Activated T-helper 1 cell treated with Interleukin-2 at 50 U/mL for 16 hours (primary cell): ENCODE measurements around the gene CLASRP.
"Not testable (repeated sequence)": the region's sequence is repeated elsewhere in the genome, so short reads cannot be mapped to it uniquely, and the experiment has no call there.

Source experiments
- DNase-seq: peaks from one replicate; pipeline ENCODE4 v3.0.0-alpha.2; 2020; ENCODE audit warnings: low read depth

The CLASRP gene, protein sequence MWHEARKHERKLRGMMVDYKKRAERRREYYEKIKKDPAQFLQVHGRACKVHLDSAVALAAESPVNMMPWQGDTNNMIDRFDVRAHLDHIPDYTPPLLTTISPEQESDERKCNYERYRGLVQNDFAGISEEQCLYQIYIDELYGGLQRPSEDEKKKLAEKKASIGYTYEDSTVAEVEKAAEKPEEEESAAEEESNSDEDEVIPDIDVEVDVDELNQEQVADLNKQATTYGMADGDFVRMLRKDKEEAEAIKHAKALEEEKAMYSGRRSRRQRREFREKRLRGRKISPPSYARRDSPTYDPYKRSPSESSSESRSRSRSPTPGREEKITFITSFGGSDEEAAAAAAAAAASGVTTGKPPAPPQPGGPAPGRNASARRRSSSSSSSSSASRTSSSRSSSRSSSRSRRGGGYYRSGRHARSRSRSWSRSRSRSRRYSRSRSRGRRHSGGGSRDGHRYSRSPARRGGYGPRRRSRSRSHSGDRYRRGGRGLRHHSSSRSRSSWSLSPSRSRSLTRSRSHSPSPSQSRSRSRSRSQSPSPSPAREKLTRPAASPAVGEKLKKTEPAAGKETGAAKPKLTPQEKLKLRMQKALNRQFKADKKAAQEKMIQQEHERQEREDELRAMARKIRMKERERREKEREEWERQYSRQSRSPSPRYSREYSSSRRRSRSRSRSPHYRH

DNA sequence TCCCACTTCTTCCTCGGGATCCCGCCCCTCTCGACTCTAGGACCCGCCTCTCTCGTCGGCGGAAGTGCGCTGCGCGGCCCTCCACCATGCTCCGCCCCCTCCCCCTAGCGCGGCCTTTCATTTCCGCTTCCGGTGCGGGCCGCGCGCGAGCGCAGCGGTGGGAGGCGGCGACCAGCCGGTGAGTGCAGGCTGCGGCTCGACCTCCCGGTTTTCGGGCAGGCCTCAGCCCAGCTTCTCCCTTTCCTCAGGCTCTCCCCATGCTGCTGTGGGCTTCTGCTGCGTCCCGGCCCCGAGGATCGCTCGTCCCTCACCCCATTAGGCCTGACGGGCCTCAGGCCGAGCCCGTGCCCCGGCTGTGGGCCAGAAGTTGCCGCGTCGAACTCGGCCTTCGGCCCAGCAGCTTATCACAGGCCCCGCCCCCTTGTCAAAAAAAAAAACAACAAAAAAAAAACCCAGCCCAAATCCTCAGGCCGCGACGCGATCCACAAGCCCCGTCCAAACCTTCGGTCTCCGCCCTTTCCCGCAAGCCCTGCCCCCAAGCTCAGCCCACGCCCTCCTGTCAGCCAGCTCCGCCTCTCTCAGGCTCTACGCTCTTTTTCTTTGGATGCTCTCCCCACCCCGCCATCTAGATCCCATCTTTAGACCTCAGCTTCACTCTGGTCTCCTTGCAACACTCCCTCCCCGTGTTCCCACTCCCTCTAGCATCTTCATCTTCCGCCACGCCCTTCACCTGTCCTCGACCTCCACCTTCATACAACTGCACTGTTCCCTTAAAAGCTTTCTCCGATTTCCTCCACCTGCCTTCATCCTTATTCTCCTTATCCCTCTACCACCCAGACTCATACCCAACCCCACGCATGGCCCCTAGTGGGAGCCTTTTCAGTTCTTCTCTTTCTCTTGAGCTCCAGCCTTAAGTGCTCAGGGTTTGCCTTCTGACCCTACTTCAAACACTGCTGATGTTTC is at the start of gene CLASRP:
CLASRP (plus strand) TSS at position 115 of the 963 bp plus-strand sequence. CDS start 1,168 bp downstream, outside the sequence.
- DNase-seq: peak; percentile 84

DNA sequence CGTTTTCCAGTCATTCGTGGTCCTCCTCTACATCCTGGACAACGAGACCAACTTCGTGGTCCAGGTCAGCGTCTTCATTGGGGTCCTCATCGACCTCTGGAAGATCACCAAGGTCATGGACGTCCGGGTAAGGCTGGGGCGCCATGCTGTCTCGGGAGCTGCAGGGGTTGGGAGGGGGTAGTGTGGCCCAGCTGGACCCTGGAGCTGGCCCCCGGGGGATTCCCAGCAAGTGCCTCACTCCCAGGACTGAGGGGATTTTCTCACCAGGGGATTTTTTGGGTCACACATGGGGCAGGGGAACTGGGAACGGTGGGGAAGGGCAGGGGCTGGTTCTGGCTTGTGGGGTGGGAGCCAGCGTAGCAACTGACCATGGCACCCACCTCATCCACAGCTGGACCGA is 48.4 kb upstream of the CLASRP start:
- DNase-seq: no peak

DNA sequence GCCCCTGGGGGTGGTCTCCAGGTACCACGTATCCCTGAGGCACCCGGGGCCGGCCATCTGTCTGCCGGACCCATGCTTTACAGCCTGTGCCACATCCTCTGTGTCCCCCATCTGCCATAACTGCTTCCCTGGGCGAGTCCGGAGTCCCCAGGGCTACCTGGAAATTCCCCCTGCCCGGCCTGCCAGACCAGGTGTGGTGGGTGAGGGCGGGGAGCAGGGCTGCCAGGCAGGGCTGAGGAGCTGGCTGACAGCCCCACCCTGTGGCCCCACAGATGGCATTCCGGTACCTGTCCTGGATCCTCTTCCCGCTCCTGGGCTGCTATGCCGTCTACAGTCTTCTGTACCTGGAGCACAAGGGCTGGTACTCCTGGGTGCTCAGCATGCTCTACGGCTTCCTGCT is 47.9 kb upstream of the CLASRP start:
- no peak for DNase-seq

DNA sequence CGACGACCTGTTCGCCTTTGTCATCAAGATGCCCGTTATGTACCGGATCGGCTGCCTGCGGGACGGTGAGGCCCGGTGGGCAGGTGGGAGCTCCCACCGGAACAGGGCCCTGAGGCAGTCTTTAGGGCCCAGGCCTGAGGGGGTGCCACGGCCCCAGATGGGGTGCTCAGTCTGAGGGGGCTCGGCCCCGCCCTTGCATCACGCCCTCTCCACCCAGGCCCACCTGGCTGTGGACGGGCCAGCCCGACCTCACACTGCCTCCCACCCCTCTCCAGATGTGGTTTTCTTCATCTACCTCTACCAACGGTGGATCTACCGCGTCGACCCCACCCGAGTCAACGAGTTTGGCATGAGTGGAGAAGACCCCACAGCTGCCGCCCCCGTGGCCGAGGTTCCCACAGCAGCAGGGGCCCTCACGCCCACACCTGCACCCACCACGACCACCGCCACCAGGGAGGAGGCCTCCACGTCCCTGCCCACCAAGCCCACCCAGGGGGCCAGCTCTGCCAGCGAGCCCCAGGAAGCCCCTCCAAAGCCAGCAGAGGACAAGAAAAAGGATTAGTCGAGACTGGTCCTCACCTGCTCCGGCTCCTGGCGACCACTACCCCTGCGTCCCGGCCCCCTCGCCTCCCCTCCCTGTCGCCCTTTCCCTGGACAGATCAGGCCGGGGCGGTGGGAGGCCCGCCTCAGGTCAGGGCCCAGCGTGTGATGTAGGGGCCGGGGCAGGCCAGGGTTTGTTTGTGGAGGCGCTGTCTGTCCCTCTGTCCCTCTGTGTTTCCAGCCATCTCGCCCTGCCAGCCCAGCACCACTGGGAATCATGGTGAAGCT is 46.3 kb upstream of the CLASRP start:
- no peak for DNase-seq

DNA sequence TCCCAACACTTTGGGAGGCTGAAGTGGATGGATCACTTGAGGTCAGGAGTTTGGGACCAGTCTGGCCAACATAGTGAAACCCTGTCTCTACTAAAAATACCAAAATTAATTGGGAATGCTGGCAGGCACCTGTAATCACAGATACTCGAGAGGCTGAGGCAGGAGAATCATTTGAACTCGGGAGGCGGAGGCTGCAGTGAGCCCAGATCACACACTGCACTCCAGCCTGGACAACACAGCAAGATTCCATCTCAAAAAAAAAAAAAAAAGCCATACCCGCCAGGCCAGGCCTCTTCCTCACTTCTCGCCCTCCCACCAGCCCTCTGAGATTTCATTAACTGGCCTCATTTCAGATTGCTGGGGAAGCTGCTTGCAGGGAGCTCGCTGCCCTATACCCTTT is 45.3 kb upstream of the CLASRP start:
- no peak for DNase-seq

DNA sequence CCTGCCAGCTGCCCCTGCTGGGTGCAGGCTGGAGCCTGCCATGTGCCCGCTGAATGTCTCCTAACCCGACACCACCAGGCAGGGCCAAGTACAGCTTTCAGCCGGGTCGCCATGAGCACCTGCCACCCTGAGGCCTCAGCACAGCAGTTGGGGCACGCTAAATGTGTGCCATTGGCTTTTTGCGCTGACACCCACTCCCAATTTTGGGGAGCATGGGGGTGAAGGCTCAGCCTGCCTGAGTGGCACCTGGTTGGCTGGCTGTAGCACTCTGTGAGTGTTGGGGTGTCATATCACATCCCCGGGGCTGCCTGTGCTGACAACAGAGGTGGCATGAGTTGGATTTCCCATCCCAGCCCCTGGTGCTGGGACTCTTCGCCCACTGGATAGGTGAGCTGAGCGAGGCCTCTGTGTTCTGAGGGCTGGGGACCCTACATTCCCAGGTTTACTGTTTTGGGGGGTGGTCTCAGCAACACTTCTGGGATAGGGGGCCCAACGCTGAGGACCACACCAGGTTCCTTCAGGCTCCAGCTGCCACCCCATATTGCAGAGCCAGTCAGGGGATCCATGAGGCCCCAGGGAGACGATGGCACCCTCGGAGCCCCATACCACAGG is 44.8 kb upstream of the CLASRP start:
- DNase-seq: no peak

DNA sequence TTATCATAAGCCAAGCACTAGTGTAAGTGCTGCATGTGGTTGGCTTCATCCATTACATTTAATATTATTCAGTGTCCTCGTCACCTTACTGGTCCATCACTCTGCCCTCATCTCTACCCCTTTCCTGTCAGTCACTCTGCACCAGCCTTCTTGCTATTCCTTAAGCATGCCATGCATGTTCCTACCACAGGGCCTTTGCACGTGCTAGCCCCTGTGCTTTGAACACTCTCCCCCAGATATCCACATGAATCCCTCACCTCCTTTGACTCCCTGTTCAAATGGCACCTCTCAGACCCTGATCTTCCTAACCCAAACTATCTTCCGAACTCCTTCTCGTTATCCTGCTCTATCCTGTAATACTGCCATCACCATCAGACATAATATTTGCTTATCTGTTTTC is 40.8 kb upstream of the CLASRP start:
- no peak for DNase-seq

DNA sequence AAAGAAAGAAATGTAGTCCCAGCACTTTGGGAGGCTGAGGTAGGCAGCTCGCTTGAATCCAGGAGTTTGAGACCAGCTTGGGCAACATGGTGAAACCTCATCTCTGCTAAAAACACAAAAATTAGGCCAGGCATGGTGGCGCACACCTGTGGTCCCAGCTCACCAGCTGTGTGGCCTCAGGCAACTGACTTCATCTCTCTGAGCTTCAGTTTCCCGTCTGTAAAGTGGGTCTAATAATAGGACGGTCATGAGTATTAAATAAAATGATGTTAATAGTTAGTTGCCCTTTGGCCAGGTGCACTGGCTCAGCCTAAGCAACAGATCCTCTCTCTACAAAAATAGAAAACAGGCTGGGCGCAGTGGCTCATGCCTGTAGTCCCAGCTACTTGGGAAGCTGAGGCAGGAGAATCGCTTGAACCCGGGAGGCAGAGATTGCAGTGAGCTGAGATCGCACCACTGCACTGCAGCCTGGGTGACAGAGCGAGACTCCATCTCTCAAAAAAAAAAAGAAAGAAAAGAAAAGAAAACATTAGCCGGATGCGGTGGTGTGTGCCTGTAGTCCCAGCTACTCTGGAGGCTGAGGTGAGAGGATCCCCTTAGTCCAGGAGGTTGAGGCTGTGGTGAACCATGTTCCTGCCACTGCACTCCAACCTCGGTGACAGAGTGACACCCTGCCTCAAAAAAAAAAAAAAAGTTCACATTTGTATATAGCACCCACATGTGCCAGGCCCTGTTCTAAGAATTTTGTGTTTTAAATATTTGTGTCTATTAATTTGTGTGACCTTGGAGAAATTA is 39.5 kb upstream of the CLASRP start:
- DNase-seq: not testable (repeated sequence)

DNA sequence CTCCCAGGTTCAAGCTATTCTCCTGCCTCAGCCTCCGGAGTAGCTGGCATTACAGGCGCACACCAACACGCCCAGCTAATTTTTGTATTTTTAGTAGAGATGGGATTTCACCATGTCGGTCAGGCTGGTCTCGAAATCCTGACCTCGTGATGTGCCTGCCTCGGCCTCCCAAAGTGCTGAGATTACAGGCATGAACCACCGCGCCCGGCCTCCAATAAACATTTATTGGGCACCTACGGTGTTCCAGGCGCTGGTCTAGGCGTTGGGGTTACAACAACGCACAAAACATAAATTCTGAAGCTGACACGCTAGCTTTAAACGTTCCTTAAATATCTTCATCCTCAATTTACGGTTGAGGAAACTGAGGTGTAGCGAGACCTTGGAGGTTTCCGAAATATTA is 38.2 kb upstream of the CLASRP start:
- not testable (repeated sequence) for DNase-seq

DNA sequence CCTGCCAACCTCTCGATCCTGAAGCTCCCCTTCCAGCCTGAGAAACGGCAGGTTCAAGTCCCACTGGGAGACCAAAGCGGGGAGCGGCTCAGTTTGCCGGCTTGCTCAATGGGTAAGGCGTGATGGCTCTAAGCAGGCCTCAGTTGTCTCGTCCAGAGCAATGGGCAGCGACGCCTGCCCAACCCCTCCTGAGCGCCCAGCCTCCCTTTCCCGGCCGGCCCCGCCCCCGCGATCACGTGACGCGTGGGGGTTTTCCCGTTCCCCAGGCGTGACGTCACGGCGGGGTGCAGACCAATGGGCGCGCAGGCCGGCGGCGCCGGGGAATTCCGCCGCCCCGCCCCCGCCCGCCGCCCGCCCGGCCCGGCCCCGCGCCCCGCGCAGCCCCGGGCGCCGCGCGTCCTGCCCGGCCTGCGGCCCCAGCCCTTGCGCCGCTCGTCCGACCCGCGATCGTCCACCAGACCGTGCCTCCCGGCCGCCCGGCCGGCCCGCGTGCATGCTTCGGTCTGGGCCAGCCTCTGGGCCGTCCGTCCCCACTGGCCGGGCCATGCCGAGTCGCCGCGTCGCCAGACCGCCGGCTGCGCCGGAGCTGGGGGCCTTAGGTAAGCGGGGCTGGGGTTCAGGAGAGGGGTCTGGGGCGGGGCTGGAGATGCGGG is 37.6 kb upstream of the CLASRP start, which contains the start of gene RELB:
RELB (plus strand) TSS at position 378 of the 653 bp plus-strand sequence; CDS start at position 494, 116 bp downstream.
- peak; percentile 90 for DNase-seq

DNA sequence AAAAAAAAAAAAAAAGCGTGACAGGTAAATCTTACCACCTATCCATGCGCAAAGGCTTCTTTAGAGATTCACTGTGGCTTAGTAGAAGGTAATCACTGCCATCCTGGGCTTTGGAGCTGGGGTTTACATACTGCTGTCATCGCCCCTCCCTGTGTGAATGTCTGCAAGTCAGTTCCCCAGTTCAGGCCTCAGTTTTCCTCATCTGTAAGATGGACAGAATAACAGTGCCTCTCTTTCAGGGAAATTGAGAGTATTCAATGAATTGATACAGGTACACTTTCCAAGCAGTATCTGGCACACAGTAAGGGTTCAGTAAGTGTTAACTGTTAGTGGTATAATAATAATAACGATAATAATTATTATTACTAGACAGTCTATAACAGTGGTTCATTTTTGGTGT is 35.4 kb upstream of the CLASRP start:
- DNase-seq: no peak

DNA sequence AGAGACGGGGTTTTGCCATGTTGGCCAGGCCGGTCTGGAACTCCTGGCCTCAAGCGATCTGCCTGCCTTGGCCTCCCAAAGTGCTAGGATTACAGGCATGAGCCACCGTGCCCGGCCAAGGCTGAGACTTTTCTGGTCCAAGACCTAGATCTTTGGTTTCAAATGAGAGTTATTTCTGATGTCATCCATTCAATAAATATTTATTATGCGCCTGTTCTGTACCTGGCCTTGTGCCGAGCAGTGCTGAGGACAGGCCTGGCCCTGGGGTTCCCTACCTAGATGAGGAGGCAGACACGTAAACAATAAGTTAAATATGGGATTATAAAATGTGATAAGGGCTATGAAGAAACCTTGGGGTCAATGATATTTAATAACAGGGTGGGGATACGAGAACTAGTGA is 33.1 kb upstream of the CLASRP start:
- DNase-seq: no peak

DNA sequence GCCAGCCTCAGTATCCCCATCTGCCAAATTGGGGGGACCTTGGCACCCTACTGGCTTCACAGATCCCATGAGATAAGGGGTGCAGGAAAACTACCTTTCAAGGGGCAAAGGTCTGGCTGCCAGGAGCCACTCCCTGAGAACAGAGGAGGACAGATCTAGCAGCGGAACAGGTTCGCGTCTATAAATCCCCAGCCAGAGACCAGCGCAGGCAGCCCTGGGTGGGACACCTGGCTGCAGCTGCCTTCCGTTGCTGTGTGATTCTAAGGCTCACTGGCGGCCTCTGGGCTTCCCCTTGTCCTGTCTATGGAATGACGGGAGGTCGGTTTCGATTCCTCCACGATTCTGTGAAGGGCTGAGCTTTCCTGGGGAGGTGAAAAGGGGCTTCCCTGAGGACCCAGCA is 30.3 kb upstream of the CLASRP start:
- no peak for DNase-seq

DNA sequence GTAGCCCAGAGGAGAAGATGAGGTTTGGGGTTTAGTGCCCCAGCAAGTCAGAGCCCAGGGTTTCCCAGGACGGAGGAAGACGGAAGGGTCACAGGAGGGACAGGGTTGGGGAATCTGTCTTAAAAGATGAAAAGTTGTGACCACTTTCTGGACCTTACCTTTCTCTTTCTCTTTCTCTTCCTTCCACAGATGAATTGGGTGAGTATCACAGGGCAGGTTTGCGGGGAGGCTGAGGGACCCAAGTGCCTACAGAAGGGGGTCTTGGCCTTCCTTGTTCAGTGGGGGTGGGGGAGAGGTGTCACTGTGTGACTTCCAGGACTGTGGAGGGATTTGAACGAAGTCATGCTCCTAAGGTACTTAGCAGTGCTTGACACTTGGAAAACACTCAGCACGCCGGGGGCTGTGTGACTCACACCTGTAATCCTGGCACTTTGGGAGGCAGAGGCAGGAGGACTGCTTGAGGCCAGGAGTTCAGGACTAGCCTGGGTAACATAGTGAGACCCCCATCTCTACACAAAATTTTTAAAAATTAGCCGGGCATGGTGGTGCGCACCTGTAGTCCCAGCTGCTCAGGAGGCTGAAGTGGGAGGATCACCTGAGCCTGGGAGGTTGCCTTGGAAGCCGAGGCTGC is 29.1 kb upstream of the CLASRP start:
- DNase-seq: no peak

DNA sequence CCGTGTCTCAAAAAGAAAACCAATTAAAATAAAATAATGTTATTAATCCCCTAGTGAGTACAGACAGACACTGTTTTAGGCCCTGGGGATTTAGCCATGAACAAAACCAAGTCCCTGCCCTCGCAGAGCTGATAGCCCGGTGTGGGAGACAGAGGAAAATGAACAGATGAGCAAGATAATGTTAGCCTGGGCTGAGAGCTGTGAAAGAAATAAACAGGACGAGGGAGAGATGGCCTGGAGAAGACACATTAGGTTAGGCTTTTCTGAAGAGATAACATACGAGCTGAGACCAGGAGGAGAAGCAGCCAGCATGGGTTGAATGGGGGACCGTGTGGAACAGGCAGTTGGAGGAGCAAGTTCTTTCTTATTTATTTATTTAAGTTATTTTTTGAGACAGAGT is 28.5 kb upstream of the CLASRP start:
- DNase-seq: no peak

DNA sequence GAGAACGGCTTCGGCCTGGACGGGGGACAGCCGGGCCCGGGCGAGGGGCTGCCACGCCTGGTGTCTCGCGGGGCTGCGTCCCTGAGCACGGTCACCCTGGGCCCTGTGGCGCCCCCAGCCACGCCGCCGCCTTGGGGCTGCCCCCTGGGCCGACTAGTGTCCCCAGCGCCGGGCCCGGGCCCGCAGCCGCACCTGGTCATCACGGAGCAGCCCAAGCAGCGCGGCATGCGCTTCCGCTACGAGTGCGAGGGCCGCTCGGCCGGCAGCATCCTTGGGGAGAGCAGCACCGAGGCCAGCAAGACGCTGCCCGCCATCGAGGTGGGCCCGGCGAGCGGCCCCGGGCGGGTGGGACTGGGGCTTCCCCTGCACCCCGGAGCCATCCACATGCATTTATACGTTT is 26.9 kb upstream of the CLASRP start:
- DNase-seq: no peak

DNA sequence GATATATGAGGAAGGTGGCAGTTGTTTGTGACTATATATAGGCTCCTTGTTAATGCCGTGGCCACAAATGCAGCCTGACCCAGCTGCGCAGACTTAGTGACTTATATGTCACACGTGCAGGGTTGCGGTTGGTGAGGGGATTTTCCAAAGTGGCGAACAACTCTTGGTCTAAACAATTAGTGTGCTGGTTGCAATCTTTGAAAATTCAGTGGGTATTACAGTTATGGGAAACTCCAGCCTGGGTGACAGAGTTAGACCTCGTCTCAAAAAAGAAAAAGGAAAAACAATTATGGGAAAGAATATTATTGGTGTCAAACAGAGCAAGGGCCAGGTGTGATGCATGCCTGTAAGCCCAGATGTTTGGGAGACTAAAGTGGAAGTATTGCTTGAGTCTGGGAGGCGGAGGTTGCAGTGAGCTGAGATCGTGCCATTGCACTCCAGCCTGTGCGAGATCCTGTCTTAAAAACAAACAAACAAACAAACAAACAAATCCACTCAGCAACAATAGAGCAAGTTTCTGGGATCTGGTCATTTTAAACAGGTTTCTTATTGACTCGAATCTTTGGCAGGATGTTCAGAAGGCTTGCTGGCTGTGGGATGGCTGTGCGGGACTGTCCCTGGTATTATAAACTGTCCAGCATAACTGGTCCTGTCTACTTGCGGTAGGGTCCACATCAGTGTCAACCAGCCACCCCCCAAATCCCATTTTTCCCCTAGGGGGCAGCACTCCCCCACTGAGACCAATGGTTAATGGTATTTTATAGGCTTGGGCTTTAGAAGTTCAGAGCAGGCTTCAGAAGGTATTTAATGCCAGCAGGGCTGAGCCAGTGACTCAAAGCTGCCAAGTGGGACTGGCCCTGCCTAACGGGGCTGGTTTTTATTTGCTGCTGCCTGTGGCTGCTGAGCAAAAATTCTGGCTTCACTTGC is 22.2 kb upstream of the CLASRP start:
- peak; percentile 54 for DNase-seq

DNA sequence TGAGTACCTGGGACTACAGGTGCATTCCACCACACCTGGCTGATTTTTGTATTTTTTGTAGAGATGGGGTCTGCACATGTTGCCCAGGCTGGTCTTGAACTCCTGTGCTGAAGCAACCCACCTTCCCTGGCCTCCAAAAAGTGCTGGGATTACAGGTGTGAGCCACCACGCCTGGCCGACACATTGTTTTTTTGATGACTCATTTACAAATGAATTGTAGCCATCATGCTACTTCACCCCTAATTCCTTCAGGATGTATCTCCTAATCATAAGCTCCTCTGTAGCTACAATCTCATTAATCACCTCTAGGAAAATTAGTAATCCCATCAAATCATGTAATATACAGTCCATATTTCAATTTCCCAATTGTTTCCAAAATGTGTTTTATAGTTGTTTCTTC is 19.7 kb upstream of the CLASRP start:
- DNase-seq: no peak
